ENCODE data around the gene PHF8. TPM values are rescaled to one million over a fixed set of nuclear protein-coding genes. Genes with fewer than 3 reads are reported as not detected.

PHF8 gene
- total RNA-seq, 1 donor from 2014 or later: 47.8 TPM

DNA sequence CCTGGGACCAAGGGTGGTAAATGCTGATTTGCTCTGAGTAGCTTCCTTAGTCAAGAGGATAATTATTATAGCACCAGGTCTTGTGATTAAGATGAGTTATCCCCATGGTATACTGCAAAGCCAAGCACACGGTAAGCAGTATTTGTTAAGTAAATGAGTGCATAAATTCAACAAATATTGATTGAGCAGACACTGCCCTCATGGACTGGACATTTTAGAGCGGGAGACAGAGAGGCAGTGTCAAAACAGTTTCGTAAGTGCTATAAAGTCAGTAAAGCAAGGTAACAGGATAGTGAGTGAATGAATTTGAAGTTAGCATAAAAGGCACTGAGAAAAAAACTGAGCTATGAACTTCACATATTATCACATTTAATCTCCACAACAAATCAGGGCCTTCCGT lies 13.9 kb downstream of the PHF8 start:
- Mint-ChIP-seq H3K27ac (no peak overlapping the region), H3K9me3 (ENCODE audit: low read depth) (peaks cover 36% of the 10 kb centered on the region), H3K4me1 (ENCODE audit: low read depth) (no peaks in the 10 kb centered on the region), H3K36me3 (ENCODE audit: insufficient read depth) (peaks cover 32% of the 10 kb centered on the region), H3K4me3 (ENCODE audit: low read depth) (no peak overlapping the region), H3K27me3 (no peaks in the 10 kb centered on the region)
- no peak for DNase-seq (ENCODE audit: low spot score, unreplicated experiment)
- no peak for TF ChIP-seq CTCF (IDR thresholded peaks at IDR 0.05; ENCODE audit: unreplicated experiment)

GRCh38 chrX:54029529-54030143 lies 14.6 kb downstream of the PHF8 start:
- Mint-ChIP-seq H3K9me3 (ENCODE audit: low read depth) (peaks cover 39% of the 10 kb centered on the region), H3K4me1 (ENCODE audit: low read depth) (no peaks in the 10 kb centered on the region), H3K4me3 (ENCODE audit: low read depth) (no peak overlapping the region), H3K27ac (no peak overlapping the region), H3K36me3 (ENCODE audit: insufficient read depth) (peaks cover 31% of the 10 kb centered on the region), H3K27me3 (no peaks in the 10 kb centered on the region)
- no peak for DNase-seq (ENCODE audit: low spot score, unreplicated experiment)
- no peak for TF ChIP-seq CTCF (IDR thresholded peaks at IDR 0.05; ENCODE audit: unreplicated experiment)

GRCh38 chrX:54024350-54024749 lies 19.9 kb downstream of the PHF8 start:
- no peak overlapping the region for H3K27ac Mint-ChIP-seq
- DNase-seq (ENCODE audit: low spot score, unreplicated experiment): no peak
- H3K9me3 Mint-ChIP-seq (ENCODE audit: low read depth): peaks cover 27% of the 10 kb centered on the region
- peaks cover 29% of the 10 kb centered on the region for H3K36me3 Mint-ChIP-seq (ENCODE audit: insufficient read depth)
- no peak overlapping the region for H3K4me3 Mint-ChIP-seq (ENCODE audit: low read depth)
- H3K4me1 Mint-ChIP-seq (ENCODE audit: low read depth): no peaks in the 10 kb centered on the region
- no peaks in the 10 kb centered on the region for H3K27me3 Mint-ChIP-seq
- no peak for TF ChIP-seq CTCF (IDR thresholded peaks at IDR 0.05; ENCODE audit: unreplicated experiment)

DNA sequence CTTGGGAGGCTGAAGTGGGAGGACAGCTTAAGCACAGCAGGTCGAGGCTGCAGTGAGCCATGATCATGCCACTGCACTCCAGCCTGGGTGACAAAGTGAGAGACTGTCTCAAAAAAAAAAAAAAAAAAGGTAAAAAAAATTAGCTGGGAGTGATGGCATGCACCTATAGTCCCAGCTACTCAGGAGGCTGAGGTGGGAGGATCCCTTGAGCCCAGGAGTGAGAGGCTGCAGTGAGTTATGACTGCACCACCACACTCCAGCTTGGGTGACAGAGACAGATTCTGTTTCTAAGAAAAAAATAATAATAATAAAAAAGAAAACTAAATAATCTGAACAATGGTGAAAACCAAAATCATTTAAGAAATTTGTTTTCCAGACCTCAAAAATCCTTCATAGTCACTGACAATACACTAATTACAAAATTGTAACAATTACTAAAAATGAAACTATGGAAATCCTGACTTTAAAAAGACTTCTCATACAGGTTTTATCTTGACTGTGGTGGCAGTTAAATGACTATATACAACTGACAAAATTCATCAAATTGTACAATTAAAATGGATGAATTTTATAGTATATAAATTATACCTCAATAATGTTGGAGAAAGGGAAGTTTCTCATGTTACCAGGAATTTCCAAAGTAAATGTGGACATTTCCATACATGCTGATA lies 31.3 kb downstream of the PHF8 start:
- no peaks in the 10 kb centered on the region for H3K27me3 Mint-ChIP-seq
- H3K4me3 Mint-ChIP-seq (ENCODE audit: low read depth): no peak overlapping the region
- TF ChIP-seq CTCF (IDR thresholded peaks at IDR 0.05; ENCODE audit: unreplicated experiment): no peak
- H3K9me3 Mint-ChIP-seq (ENCODE audit: low read depth): peaks cover 15% of the 10 kb centered on the region
- no peak for DNase-seq (ENCODE audit: low spot score, unreplicated experiment)
- no peaks in the 10 kb centered on the region for H3K4me1 Mint-ChIP-seq (ENCODE audit: low read depth)
- H3K27ac Mint-ChIP-seq: no peak overlapping the region
- H3K36me3 Mint-ChIP-seq (ENCODE audit: insufficient read depth): peaks cover 27% of the 10 kb centered on the region

GRCh38 chrX:54007682-54008081 lies 36.6 kb downstream of the PHF8 start:
- H3K27me3 Mint-ChIP-seq: no peaks in the 10 kb centered on the region
- no peak for TF ChIP-seq CTCF (IDR thresholded peaks at IDR 0.05; ENCODE audit: unreplicated experiment)
- H3K4me3 Mint-ChIP-seq (ENCODE audit: low read depth): no peak overlapping the region
- H3K36me3 Mint-ChIP-seq (ENCODE audit: insufficient read depth): peaks cover 24% of the 10 kb centered on the region
- no peak for DNase-seq (ENCODE audit: low spot score, unreplicated experiment)
- peaks cover 26% of the 10 kb centered on the region for H3K9me3 Mint-ChIP-seq (ENCODE audit: low read depth)
- H3K4me1 Mint-ChIP-seq (ENCODE audit: low read depth): no peaks in the 10 kb centered on the region
- no peak overlapping the region for H3K27ac Mint-ChIP-seq

All from progenitor cell of endocrine pancreas (in vitro differentiated cells).